Fibroblast of upper back skin (primary cell): Measurements from ENCODE around the gene REC114.

Experiments used
- DNase-seq: peaks from one replicate; pipeline ENCODE4 v3.0.0-alpha.2; 2013

REC114 gene

DNA sequence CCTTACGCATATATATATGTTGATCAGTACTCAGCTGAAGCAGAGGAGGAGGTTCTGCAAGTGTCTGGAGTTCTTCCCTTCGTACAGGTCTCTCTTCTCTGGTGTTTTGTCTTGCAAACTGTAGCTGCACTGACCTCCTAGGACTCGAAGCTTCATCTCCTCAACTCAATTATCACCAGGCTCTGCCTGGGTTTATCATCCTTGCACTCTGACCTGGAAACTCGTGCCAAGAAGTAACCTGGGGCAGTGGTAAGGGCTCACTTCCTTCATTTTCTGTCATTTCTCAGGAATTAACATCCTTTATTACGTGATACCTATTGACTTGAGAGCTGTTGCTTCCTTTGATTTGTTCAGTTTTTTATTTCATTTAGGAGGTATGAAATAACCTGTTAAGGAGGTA lies 14.4 kb downstream of the REC114 start:
- DNase-seq = no peak

DNA sequence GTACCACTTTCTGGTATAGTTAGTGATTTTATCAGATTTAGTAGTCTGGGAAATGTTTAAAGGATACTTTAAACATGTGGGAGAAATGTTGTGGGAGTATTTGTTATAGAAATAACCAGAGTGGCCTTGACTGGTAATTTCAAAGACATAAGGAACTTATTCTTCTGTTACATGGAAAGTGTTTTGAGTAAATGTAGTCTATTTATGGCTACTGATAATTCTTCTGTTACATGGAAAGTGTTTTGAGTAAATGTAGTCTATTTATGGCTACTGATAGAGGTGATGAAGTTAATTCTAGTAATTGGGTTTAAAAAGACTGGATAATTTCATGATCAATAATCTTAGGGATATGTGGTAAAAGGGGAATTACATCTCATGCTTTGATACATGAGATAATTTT lies 17.7 kb downstream of the REC114 start:
- DNase-seq = no peak

DNA sequence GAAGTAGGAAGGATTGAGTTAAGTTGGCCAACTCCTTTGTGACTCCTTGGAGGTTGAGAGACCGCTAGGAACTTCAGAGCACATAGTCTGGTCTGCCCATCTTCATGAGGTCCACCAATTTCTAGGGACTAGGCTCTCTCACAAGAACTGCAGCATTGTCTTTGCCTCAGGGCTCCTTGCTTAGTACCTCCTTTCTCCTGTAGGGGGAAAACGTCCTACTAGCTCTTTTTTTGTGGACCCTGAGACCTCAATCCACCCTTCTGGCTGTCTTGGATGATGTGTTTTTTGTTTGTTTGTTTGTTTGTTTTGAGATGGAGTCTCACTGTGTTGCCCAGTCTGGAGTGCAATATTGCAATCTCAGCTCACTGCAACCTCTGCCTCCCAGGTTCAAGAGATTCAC lies 21.6 kb downstream of the REC114 start:
- no peak for DNase-seq

DNA sequence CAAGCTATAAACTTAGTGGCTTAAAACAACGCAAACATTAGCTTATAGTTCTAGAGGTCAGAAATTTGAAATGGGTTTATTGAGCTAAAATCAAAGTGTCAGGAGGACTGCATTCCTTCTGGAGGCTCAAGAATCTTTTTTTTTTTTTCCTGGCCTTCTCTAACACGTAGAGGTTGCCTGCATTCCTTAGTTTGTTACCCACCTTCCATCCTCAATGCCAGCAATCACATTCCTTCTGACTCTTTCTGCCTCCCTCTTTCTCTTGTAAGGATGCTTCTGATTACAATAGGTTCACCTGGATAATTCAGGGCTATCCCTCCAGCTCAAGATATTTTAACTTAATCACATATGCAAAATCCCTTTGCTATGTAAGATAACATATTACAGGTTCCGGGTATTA lies 24.8 kb downstream of the REC114 start:
- no peak for DNase-seq

DNA sequence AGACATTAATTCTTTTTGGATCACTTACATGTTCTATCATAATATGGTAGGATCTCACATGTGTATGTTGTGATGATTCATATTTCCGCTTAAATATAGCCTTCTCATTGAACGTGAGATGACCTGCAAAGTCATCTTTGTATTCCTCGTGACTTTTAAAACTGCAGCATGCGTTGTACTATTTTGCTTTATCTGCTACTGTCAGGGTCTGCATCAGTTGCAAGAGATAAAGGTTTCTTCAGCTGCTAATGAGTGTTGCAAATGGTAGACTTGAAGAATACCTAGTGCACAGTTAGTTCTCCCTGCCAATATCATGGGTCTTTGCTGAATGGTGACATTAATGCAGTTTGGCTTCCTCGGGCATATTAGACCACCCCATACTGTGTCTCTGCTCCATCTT lies 31.8 kb downstream of the REC114 start:
- DNase-seq = no peak

DNA sequence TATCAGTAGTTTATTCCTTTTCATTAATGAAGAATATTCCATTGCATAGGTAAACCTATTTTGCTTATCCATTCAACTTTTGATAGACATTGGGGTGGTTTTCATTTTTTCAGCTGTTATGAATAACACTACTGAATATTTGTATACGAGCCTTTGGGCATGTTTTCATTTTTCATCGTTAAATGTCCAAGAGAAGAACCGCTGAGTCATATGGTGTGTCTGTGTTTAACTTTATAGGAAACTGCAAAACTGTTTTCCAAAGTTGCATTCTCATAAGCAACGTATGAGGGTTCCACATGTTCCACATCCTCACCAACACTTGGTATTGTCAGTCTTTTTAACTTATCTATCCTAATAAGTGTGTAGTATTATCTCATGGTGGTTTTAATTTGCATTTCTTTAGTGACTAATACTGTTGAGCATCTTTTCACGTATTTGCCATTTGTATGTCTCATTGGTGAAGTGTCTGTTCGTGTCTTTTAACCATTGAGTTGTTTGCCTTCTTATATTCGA lies 33.8 kb downstream of the REC114 start:
- no peak for DNase-seq

DNA sequence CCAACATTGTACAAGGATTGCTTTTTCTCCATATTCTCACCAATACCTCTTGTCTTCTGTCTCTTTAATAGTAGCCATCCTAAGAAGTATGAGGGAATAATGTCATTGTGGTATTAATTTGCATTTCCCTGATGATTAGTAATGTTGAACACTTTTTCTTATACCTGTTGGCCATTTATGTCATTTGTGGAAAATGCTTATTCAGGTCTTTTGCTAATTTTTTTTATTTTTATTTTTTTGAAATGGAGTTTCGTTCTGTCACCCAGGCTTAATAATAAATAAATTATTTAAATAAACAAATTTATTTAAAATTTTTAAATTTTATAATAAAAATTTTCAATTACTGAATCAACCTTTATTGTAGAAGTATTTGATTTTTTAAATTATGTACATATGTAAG lies 37.1 kb downstream of the REC114 start:
- DNase-seq = no peak

DNA sequence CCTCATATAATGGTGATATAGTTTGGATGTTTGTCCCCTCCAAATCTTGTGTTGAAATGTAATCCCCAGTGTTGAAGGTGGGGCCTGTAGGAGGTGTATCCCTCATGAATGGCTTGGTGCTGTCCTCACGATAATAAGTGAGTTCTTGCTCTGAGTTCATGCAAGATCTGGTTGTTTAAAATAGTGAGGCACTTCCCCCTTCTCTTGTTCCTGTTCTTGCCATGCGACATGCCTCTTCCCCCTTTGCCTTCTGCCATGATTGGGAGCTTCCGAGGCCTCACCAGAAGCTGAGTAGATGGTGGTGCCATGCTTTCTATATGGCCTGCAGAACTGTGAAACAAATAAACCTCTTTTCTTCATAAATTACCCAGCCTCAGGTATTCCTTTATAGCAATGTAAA lies 39.2 kb downstream of the REC114 start:
- no peak for DNase-seq

DNA sequence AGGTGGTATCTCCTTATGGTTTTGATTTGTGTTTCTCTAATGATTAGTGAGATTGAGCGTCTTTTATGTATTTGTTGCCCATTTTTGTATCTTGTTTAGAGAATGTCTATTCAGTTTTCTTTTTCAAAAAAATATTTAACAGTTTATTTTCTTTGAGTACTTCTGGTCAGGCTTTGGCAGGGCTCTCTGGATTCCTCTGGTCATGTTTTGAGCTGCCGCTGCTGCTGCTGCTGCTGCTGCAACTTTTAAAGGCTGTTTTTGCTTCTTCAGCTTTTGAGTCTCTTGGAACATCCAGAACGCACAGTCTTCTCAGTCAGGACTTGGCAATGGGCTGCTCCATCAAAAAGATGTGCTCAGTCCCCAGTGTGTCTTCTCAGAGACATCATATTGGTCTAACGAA lies 40.1 kb downstream of the REC114 start:
- DNase-seq = no peak

DNA sequence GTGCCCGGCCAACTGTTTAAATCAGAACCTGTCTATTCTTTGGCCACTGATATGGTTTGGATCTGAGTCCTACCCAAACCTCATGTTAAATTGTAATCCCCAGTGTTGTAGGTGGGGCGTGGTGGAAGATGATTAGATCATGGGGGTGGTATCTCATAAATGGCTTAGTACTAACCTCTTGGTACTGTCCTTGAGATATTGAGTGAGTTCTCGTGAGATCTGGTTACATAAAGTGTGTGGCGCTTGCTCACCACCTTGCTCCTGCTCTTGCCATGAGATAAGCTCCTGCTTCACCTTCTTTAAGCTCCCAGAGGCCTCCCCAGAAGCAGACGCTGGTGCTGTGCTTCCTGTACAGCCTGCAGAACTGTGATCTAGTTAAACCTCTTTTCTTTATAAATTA lies 42.4 kb downstream of the REC114 start:
- no peak for DNase-seq

DNA sequence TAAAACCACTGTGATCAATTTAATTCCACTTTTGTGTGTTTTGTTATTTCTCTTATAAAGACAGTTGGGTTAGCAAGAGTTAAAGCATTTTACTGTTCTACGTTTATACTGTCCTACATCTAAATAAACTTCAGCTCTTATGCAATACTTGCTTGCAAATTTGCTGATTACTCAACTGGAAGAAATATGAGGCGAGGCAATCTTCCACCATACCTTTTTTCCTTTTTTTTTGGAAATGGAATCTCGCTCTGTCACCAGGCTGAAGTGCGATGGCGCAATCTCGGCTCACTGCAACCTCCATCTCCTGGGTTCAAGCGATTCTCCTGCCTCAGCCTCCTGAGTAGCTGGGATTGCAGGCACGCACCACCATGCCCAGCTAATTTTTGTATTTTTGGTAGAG lies 42.9 kb downstream of the REC114 start:
- peak; percentile 3 for DNase-seq

DNA sequence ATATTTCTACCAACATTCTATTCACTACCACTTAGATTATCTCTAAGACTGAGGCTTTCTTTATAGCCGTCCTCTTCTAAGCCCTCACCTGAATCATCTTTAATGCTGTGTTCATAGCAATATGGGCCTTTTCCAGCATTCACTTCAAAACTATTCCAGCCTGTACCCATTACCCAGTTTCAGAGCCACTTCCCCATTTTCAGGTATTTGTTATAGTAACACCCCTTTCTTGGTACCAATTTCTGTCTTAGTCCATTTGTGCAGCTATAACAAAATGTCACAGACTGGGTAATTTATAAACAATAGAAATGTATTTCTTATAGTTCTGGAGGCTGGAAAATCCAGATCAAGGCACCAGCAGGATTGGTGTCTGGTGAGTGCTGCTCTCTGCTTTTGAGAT lies 45.7 kb downstream of the REC114 start:
- no peak for DNase-seq

DNA sequence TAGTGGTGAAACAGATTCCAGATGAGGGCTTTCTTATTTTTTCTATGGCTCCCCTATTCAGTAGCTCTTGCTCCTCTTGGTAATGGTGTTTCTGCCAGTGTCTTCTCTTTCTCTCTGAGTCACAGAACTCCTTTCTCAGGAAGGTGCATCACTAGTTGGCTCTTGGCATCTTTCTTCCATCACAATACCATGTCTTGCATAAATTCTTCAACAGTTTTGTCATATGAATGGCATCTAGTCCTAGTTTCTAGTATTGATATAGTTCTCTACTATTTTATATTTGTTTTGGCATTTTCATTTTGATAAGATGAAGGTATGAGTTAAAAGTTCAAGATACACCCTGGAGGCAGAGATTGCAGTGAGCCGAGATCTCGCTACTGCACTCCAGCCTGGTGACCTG lies 51.0 kb downstream of the REC114 start:
- DNase-seq = no peak

DNA sequence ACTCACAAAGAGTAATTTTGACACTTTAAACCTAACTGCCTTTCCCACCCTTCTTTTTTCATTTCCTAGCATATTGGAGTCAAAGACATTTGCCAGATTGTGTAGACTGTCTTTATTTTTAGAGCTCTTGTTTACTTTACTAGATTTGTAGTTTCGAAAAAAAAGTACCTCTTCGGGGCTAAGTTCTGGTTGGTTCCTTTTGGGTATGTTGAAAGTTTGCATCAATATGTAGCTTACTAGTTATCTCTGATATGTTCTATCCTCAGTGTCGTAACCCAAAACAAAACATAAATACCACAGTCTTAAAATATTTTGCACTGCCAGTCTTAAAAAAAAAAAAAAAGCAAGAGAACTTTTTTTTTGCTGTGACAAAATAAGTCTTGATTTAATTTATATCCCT lies 52.2 kb downstream of the REC114 start:
- DNase-seq = no peak

DNA sequence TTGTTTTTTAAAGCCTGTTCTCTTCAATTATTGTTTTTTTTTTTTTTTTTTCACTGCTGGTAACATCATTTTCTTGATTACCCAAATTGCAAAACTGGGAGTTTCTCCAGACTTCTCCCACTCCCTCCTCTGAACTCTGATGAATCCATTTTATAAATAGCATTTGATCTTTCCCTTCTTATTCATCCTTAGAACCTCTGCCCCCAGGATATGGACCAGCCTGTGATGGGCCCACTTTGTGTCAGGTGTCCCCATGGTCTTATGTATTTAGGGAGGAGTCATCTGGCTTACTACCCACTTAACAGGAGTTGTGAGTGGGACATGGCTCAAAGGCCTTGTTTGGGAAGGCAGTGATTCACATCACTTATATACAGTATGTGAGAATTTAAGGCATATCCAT lies 57.7 kb downstream of the REC114 start:
- no peak for DNase-seq

DNA sequence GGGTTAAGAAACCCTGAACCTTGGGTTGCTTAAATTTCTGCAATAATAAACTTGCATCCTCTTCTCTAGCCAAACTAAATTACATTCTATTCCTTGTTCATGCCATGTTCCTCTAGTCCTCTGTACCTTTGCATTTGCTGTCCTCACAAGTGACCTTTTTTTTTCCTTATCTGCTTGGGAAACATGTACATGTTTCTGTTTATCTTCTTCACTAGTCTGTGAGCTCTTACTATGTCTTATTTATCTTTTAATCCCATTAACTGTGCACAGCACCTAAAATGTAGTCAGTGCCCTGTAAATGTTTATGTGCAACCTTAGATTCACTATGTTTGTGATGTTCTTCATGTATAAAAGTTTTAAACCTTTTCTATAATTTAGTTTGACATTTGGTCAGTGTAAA lies 61.9 kb downstream of the REC114 start:
- no peak for DNase-seq

DNA sequence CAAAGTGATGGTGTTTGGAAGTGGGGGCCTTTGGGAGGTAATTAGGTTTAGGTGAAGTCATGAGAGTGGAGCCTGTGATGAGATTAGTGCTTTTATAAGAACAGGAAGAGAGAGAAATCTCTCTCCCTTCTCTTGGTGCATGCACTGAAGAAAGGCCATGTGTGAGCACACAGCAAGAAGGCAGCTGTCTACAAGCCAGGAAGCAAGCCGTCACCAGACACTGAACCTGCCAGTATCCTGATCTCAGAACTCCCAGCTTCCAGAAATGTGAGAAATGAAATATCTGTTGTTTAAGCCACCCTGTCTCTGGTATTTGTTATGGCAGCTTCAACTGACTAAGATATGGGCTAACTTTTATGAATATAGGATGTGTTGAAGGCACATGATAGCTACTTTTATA lies 72.6 kb downstream of the REC114 start:
- no peak for DNase-seq

DNA sequence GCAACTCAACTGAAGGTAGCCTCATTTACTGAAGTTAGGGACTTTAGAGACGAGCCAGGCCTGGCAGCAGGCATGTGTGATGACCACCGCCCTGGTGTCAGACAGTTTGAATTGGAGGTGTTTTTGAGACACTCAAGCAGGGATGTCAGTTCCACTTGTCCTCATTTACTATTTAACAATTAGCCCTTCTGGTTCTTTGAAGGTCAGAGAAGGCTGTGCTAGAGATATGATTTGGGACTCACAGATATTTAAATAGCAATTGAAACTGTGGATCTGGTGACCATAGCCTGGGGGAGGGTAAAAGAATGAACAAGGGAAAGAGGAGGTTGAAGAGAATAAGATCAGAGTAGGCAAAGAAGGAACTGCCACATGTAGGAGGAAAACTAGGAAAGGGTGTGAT lies 74.6 kb downstream of the REC114 start:
- no peak for DNase-seq

DNA sequence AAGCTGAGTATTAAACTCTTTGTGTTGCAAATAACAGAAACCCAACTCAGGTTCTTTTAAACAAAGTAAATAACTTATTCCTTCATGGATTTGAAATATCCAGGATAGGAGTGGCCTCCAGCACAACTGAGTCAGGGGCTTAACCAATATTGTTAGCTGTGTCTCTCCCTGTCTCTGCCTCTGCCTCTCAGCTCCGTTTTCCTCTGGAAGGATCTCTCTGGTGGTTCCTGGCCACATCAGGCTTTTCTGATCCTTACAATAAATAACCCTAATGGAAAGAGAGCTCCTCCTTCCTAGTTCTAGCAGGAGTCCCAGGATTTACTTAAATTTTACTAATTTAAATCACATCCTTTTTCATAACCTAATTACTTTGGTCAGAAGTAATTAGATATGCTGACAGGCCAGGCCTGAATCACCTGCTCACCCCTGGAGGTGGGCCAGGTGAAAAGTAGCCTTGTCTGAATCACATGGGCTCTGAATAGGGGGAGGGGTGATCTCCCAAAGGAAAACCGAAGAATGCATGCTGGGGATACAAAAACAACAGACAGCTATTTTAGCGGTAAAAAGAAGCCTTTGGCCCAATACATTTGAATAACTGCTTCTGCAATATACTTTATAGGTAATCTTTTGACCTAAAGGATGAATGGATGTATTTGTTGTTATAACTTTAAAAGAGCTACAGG lies 75.4 kb downstream of the REC114 start:
- peak; percentile 5 for DNase-seq

DNA sequence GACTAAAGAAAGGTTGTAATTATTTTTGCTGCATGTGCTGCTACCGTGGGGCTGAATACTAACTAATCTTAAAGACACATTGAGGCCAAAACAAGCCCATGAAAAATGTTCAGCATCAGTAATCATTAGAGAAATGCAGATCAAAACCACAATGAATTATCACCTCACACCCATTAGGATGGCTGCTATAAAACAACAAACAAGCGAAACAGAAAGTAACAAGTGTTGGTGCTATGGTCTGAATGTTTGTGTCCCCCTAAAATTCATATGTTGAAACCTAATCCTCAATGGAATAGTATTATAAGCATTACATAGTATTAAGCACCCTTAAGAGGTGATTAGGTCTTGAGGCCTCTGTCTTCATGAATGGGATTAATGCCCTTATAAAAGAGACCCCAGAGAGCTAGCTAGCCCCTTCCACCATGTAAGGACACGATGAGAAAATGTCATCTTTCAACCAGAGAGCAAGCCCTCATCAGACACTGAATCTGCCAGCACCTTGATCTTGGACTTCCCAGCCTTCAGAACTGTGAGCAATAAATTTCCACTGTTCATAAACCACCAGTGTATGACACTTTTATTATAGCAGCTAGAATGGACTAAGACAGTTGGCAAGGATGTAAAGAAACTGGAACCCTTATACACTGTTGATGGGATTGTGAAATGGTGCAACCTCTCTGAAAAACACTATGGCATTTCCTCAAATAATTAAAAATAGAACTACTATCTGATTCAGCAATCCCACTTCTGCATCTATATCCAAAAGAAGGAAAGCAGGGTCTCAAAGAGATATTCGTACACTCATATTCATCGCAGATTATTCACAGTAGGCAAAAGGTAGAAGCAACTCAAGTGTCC lies 76.1 kb downstream of the REC114 start:
- no peak for DNase-seq

DNA sequence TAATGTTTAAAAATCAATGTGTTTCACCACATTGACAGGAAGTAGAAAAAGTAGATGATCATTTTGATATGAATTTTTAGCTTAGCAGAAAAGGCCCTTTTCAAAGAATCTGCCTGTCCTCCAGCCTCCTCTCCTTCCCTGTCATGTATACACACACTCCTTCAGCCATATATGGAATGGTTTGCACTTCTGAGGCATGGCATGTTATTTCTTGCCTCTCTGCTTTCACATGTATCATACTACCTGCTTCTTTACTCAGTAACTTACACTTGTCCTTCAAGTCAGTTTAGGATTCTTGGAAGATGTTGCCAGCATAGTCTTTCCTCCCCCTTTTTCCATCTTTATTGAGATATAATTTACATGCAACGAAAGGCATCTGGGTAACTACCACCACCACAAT lies 79.0 kb downstream of the REC114 start:
- no peak for DNase-seq

DNA sequence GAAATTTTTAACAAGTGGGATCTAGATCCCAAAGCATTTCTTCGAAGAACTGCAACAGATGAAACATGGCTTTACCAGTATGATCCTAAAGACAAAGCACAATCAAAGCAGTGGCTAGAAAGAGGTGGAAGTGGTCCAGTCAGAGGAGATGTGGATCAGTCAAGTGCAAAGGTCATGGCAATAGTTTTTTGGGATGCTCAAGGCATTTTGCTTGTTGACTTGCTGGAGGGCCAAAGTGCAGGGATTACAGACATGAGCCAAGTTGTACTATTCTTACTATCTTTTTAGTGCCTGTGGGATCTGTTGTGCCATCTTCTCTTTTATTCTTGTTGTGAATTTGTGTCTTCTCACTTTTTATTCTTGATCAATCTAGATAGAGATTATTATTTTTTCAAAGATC lies 82.0 kb downstream of the REC114 start:
- no peak for DNase-seq

DNA sequence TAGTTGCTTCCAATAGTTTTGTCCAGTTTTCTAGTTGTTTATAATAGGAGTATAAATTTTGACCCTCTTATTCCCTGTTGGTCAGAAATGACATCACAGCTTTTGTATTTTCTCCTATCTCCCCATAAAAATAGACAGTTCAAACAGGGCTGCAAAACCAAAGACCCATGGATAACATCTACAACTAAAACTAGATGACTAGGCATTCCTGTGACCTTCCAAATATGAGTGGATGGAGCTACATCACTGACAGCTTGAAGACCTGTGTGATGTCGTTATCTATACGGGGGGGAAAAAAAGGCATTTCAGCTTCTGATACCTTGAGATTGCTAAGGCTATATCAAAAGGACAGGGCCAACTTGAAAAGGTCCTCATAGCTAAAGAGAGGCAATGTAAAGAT lies 84.6 kb downstream of the REC114 start:
- no peak for DNase-seq

DNA sequence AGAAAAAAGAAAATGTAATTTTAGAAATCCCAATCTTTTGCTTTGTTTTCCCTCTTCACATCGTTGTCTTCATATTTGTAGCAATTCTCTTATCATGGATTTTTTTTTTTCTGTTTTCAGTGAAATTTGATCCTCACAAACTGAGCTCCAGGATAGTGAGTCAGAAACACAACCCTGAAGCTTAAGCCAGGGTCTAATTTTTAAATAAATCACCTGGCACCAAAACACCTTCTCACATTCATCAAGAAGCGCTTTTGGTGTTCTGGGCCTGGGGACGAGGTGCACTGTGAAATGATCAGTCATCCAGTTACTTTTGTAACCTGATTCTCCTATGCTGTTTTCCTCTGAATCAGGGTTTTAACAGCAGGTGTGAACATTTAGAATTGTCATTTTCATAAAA lies 87.7 kb downstream of the REC114 start:
- DNase-seq = no peak

DNA sequence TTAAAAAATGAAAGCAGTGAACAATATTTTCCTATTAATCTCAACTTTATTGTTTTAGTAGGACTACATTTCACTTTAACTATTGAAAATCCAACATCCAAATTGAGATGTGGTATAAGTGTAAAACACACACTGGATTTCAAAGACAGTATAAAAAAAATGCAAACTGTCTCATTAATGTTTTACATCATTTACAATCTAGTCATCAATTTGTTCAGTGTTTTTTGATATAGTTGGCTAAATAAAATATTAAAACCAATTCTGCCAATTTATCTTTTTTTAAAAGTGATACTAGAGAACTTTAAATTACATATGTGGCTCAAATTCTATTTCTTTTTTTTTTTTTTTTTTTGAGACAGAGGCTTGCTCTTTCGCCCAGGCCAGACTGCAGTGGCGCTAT lies 95.2 kb downstream of the REC114 start:
- no peak for DNase-seq
